Stimulated activated CD4-positive, alpha-beta T cell treated with anti-CD3 and anti-CD28 coated beads, Interleukin-1b, Interleukin-23, amount 100 ng/mL, for 4 hours (primary cell): ENCODE measurements around the gene NPB.

Experiments
- DNase-seq, 2 donors: peaks; one replicate each; pipeline ENCODE4 v3.0.0-alpha.2; 2020; ENCODE audit warnings: low read depth in 2 of 2

Gene NPB

DNA sequence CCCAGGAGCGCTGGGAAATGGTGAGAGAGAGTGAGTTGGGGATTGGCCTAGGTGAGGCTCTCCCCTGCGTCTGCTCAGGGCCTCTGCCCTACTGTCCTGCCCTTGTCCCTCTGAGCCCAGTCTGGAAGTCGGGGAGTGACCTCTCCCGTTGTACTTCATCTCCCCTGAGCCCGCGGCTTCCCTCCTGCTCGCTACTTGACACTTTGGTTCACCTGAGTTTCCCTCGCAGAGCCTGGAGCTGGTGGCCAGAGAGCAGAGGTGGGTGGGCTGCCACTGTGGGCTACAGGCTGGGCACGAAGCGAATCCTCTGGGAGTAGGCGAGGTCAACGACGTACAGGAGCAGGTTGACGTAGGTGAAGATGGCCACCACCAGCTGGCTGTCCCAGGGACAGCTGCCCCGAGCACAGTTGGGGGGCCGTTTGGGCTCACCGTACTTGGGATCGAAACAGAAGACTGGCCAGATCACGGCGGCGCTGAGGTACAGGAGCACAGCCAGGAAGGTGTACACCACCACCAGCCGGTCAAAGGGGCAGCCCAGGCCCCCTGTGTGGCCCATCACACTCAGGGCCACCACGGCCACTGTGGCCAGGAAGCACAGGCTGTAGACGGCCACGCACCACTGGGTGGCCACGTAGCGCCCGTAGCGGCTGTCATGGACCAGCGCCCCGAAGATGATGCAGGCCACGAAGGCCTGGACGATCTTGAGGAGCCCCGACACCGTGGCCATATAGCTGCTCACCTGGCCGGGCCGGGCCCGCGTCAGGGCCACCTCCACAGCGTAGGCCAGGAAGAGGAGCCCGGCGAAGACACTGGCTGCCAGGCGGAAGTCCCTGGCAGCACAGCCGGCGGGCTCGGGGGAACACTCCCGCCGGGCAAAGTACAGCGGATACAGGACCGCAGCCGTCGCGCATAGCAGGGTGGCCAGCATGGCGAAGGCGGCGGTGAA is 38.8 kb downstream of the NPB start:
- DNase-seq = no peak

DNA sequence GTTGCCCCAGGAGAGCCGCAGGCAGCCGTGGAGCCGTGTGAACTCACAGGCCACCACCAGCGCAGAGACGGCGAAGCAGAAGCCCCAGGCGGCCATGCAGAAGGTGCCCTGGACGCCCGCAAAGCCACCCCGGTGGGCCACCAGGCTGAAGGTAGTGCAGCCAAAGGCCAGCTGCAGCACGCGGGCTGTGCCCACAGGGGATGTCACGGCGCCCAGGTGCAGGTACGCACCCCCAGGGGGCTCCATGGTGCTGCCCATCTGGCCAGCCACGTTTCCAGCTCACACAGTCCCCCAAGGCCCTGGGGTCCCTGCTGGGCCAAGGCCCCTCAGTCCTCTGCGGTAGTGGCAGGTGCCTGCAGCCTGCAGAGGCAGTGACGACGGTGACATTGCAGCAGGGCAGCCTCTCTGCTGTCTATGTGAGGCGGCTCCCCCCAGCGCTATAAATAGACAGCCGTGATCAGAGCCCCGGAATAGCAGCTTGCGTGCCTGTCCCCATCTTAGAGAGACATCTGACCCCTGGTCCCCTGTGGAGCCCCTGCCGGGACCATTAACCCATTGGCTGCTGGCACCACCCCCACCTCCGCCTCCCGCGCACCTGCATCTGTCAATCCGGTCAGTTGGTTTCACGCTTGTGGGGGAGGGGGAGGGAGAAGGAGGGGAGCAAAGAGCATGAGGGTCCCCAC is 39.6 kb downstream of the NPB start:
- no peak for DNase-seq

GRCh38 chr17:81942167-81942553 is 40.1 kb downstream of the NPB start:
- no peak for DNase-seq

DNA sequence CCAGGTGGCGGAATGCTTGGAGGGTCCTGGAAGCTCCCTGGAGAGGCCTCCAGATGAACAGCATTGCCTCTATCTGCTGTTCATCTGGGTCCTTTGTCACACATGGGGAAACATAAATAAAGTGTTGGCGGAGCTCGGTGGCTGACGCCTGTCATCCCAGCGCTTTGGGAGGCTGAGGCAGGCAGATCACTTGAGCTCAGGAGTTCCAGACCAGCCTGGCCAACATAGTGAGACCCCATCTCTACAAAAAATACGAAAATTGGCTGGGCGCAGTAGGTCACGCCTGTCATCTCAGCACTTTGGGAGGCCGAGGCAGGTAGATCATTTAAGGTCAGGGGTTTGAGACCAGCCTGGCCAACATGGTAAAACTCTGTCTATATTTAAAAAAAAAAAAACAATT is 42.8 kb downstream of the NPB start:
- no peak for DNase-seq

DNA sequence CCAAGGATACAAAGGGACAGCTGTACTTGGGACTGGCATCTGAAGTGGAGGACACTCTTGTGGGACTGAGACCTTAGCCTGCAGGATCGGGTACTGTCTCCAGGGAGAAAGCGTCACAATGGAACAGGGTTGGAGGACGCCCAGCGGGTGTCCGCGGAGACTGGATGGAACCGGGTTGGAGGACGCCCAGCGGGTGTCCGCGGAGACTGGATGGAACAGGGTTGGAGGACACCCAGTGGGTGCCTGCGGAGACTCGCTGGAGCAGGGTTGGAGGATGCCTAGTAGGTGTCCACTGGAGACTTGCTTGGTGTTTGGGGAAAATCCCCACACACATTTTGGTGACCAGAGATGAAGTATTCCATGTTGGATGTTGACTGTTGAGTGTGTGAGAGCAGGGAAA is 45.2 kb downstream of the NPB start, which contains the start of gene MYADML2:
MYADML2 (minus strand) TSS at position 45 of the 400 bp plus-strand sequence. CDS start 5,492 bp downstream, outside the sequence.
- no peak for DNase-seq

DNA sequence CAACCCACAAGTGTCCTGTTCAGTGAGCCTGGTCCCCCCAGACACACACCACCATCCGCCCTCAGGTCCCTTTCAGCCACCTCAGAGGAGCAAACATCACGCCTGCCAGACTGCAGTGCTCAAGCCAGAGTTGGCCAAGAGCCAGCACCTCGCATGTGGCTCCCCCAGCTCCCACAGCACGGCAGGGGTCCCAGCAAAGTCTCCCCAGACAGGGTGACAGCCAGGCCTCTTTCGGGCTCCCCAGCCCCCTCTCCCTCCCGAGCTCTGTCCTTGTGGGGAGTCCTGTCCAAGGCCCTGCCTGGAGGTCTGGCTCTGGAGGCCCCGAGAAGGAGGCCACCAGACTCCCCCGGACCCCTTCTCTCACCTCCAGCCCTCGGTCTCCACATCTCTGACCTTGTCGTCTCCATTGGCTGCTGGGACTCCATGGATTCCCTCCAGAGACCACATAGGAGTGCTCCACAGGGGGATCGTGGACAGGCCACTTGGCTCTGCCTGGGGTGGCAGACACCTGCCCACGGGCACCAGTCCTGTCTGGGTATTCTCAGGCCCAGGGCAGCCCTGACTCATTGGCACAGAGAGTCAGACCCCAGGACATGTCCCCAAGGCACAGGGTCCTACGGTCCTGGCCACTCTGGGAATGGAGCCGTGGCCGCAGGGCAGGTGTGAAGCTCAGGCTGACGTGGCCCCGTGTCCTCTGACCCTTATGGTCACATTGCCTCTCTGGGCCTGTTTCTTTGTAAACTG is 46.8 kb downstream of the NPB start:
- no peak for DNase-seq

- no peak for DNase-seq
Measured at GRCh38 chr17:81950501-81950900, 48.5 kb downstream of the NPB start.

DNA sequence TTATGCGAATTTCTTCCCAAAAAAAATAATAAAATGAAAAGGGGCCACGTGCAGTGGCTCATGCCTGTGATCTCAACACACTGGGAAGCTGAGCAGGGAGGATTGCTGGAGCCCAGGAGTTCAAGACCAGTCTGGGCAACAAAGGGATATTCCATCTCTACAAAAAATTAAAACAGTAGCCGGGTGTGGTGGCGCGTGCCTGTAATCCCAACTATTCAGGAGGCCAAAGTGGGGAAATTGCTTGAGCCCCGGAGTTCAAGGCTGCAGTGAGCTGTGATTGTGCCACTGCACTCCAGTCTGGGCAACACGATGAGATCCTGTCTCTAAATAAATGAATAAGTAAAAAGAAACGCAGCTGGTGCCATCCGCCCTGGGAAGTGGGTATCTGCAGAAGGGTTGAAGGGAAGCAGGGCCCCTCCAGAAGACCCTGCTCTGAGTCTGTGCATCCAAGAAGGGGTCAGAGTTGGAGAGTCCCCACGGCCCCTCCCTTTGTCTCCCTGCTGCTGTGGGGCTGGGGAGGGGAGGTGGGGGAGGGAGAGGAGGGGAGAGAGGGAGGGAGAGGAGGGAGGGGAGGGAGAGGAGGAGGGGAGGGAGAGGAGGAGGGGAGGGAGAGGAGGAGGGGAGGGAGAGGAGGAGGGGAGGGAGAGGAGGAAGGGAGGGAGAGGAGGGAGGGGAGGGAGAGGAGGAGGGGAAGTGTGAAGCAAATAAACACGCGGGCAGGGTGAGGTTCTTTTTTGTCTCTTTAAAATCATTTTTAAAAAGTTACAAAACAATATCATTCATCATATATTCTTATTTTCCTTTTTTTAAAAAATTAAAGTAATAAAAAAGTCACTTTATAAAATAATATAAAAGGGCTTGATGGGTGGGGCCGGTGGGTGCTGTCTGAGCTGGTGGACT is 50.0 kb downstream of the NPB start:
- DNase-seq = no peak
